HG02970 (cell line): ENCODE data around the gene SSH2.

ENCODE experiments used
- ATAC-seq: cut with Tn5 transposase; IDR thresholded peaks from one replicate; pipeline ENCODE4 v1.9.1; 2021; ENCODE audit warnings: mild to moderate bottlenecking, moderate library complexity, moderate number of reproducible peaks; ENCODE audit not compliant: unreplicated experiment, low FRiP score

Gene SSH2

GRCh38 chr17:29840884-29841283, 89.1 kb downstream of the SSH2 start:
- no peak for ATAC-seq

DNA sequence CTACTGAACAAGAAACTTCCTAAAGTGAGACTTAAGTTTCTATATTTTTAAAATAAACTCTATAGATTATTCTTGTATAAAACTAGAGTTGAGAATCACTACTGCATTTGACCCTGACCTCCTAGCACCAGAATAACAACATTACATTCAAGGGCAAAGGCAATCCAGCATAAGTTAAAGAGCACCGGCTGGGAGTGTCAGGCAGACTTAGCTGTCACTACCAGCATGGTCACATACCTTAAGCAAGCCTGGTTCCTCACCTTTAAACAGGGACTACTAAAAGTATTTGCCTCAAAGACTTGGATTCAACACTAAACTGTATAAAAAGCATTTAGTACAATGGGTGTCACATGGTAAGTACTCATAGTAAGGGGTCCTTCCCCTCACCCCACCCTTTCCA, 90.4 kb downstream of the SSH2 start:
- ATAC-seq = no peak

DNA sequence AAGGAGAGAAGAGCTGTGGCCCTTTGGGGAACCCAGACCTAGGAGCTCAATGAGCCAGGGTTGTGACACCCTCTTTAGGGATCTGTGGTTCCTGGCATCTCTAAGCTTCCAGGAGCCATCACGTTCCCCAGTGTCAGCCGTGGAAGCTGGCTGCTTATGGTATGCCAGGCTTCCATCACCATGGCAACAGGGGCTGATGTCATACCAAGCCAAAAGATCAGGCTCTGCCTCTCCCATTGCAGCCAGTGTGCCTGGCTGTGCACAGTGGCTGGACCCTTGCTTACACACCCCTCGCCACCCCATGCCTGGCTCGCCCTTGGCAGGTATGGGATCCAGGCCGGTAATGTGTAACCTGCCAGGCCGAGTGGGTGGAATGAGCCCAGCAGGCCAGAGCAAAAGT, 91.1 kb downstream of the SSH2 start:
- ATAC-seq = no peak

DNA sequence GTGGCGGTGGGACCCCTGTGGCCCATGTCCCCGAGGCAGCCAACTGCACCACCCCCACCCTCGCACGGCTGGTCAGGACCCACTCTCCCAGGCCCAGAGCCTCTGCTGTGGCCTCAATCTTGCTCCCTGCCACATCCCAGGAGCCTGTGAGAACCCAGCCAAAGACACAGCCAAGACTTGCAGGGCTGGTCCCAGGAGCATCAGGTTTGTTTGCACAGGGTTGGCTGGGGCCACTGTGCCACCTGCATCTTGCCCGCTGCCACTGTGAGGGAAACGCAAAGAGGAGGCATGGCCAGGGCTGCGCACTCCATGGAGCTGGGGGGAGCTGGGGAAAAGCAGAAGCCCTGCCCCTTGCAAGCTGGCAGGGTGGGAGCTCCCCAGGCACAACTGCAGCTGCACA, 92.5 kb downstream of the SSH2 start:
- no peak for ATAC-seq

- no peak for ATAC-seq
Measured at GRCh38 chr17:29836643-29837042, 93.4 kb downstream of the SSH2 start.

DNA sequence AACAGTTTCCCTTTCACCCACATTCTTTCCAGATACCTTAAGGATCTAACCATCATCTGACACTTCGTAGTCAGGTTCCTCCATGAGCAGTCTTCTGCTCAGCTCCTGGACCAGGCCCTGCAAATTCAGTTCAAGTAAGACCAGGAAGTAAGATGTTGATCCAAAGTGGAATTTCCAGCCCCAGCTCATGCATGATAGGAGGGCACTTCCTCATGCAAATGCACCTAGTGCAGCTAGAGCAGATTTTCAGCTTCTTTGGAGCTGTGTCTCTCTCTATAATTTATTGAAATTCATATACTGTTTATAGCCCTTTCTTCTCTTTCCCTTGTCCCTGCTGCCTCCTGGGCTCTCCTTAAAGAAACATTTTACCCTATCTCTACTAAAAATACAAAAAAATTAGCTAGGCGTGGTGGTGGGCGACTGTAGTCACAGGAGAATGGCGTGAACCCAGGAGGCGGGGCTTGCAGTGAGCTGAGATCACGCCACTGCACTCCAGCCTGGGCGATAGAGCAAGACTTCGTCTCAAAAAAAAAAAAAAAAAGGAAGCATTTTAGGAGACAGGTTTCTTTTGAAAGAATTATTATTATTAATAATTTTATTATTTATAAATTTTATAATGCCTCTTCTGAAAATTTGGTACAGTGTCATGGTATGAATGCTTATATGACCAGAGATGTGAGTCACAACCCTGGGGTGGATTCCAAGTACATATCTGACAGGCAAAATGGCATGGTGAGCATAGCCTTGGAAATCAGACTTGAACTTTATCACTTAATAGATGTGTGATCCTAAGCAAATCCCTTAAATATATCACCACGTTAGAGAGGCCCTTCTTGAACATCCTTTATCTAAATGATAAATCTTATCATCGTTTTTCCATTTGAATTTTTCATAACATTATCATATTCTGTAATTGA, 94.3 kb downstream of the SSH2 start:
- no peak for ATAC-seq

DNA sequence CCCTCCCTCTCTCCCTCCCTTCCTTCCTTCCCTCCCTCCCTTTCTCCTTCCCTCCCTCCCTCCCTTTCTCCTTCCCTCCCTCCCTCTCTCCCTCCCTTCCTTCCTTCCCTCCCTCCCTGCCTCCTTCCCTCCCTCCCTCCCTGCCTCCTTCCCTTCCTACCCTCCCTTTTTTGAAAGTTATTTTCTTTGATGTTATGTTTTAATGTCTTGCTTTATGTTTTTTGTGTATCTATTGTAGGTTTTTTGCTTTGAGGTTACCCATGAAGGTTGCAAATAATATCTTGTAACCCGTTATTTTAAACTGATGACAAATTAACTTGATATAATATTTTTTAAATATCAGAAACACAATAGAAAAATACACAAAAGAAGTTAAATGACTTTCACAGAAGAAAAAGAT, 96.2 kb downstream of the SSH2 start:
- ATAC-seq = no peak

DNA sequence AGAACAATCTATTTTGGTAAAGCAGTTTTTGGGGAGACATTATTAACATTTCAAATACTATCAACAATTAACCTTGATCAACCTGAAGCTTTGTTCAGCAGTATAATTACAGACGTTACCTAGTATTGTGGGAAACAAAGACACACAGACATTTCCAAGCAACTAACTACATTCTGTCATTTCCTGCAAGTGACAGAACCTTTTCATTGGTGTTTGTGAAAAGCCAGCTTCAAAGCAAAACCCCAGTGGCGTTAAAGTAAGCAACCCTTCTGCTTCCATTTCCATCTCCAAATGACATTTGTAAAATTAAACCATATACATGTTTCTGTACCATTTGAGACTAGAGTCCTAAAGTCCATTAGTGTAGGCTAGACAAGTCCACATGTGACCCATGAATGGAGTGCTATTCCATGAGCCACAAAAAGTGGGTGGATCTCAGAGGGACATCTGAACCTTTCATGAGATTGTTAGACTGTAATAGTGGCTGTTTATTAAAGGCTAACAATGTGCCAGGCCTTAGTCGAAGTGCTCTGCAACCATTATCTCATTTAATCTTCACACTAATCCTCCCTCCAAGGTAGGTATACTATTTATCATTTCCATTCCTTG, 101.2 kb downstream of the SSH2 start:
- ATAC-seq = no peak

GRCh38 chr17:29827179-29827578, 102.8 kb downstream of the SSH2 start:
- no peak for ATAC-seq

DNA sequence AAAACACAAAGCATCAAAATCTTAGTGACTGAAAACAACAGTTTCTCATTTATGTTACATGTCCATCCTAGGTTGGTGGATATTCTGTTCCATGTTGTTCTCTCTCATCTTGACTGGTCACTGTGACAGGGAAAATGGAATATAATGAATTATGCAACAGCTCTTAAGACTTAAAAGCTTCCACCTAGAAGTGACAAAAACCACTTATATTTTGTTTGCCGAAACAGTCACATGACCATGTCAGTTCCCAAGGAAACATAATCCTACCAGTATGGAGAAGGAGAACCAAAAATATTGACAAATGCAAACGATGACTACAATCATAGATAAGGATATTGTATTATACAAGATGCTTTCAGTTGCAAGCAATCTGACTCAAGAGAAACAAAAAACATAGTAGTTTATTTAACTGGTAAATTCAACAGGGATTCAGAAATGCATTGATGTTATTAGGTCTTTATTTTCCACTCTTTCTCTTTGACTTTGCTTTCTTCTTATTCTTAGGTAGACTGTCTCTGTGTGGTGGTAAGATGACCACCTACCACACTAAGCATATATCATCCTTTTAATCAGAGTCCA, 103.8 kb downstream of the SSH2 start:
- no peak for ATAC-seq

DNA sequence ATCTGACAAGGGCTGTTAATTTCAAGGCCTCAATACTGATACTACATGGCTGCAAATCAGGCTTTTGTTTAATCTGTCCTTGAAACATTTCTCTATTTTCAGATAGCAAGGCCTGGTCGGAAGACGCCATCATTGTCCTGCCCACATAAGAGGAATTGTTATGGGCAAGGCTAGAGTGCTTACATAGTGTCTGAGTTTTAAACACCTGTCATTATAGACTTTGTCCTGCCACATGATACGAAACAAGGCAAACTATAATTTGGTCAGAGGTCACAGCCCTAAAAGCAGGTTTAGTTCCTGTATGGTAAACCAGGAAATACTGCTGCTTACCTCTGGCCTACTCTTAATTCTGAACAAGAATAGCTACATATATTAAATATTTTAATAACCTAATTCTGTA, 104.4 kb downstream of the SSH2 start:
- ATAC-seq = no peak

DNA sequence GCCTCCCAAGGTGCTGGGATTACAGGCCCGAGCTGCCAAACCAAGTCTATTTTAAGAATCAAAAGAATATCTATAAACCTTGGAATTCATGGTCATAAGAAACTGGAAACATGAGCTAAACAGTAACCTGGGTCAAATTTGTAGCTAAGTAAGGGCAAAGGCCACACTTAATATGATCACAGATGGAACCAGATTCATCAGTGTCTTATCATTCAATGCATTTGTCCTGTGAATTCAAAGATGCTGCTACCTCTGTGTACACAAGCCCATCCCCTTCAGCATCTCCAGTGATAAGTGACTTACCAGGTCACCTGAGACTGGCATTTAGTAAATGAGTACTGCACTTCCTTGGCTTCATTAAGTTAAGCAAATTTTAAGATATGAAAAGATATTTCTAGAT, 108.1 kb downstream of the SSH2 start:
- ATAC-seq = no peak

- no peak for ATAC-seq
Measured at GRCh38 chr17:29820425-29820824, 109.6 kb downstream of the SSH2 start.

GRCh38 chr17:29807520-29808361, 122.3 kb downstream of the SSH2 start:
- no peak for ATAC-seq

- ATAC-seq = no peak
Measured at GRCh38 chr17:29802246-29802645, 127.8 kb downstream of the SSH2 start.

GRCh38 chr17:29800457-29800856, 129.6 kb downstream of the SSH2 start:
- no peak for ATAC-seq

GRCh38 chr17:29796652-29797051, 133.4 kb downstream of the SSH2 start:
- ATAC-seq = no peak

DNA sequence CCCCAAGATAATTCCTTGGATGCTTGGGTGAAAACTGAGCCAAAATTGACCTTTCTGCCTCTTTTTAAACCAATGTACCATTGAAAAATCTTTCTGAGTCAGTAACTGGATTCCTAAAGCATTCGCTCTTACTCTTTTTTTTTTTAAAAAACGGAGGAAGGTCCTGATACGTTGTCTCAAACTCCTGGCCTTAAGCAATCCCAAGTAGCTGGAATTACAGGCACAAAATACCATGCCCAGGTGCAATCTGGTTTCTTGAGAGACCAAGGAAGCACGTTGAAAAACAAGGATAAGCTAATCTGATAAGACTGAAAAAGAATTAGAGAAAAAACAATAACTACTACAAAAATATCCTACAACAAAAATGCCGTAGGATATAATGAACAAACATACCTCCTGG, 136.5 kb downstream of the SSH2 start:
- no peak for ATAC-seq

DNA sequence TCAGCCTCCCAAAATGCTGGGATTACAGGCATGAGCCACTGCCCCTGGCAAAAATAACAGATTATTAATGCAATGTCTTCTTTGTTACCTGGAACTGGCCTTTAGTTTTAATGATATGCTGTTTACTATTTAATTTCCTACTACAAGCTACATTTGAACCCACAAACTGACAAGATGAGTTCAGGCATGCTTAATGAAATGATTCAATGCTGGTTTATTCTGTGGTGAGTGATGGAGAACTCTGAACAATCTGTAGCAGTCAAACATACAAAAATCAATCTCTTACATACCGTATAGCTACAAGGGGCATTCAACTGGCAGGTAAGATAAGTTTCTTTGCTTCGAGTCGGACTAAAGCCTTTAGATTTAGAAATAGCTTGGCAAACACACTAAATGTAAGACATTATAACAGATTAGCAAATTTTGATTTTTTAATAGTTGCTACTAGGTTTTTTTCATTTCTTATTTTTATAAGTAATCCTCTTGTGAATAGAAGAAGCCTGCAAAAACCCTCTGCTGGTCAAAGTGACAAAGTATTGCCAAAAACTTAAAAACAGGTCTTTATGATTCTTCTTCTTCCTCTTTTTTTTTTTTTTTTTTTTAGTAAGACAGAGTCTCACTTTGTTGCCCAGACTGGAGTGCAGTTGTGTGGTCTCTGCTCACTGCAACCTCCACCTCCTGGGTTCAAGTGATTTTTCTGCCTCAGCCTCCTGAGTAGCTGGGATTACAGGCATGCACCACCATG, 138.5 kb downstream of the SSH2 start:
- ATAC-seq = no peak
